Skeletal muscle cell (primary cell): ENCODE data around the gene A2M.
"Not testable (repeated sequence)": the region's sequence is repeated elsewhere in the genome, so short reads cannot be mapped to it uniquely, and the experiment has no call there.

ENCODE experiments used
- DNase-seq: peaks from one replicate; pipeline ENCODE4 v3.0.0-alpha.2; 2010; ENCODE audit warnings: low read depth
- H3K4me3 ChIP-seq: 2 replicates; pipeline ENCODE4 v1.5.1; 2011; ENCODE audit warnings: low read depth, mild to moderate bottlenecking, control low read depth, low read length, moderate library complexity

A2M gene

GRCh38 chr12:9115731-9116559 is at the start of gene A2M:
Gene A2M (minus strand): TSS chr12:9115919. CDS start chr12:9115849, 70 bp downstream.
- no peak within 1 kb of the TSS for H3K4me3 ChIP-seq
- DNase-seq, result peak; percentile 41

GRCh38 chr12:9163392-9163791 is 47.7 kb upstream of the A2M start:
- H3K4me3 ChIP-seq, result no peak overlapping the region
- no peak for DNase-seq

GRCh38 chr12:9156119-9156518 is 40.4 kb upstream of the A2M start:
- no peak overlapping the region for H3K4me3 ChIP-seq
- DNase-seq, result no peak

DNA sequence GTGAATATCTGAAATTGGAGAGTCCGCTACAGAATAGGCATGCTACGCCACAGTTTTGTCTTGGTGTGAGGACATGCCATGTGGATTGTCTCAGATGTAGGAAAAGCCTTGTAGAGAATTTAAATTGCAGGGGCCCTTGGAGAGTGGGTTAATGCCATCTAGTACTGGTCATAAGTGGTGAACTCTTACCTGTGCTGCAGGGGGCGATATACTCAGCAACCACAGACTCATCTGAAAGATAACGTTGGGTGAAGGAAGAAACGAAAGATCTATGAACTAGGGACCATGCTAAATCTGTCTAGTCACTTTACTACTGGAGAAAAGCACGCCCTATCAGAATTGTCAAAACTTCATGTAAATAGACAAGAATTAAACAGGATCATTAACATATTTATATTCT is 33.7 kb upstream of the A2M start:
- DNase-seq, result no peak
- H3K4me3 ChIP-seq, result no peak overlapping the region

DNA sequence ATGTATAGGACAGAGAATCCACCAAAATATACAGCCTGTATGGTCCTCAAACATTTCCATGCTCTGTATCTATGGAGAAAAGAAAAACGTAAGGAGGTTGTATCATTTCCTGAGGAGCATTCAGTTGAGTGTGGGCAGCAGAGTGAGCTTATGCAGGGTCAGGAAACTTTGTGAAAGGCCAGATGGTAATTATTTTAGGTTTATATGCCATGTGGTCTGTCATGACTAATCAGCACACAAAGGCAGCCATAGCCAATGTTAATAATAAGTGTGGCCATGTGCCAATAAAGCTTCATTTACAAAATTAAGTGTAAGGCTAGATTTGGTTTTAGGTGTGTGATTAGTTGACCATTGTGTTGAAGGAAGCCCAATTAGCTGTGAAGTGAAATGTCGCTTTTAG is 33.2 kb upstream of the A2M start:
- no peak for DNase-seq
- H3K4me3 ChIP-seq, result no peak overlapping the region

DNA sequence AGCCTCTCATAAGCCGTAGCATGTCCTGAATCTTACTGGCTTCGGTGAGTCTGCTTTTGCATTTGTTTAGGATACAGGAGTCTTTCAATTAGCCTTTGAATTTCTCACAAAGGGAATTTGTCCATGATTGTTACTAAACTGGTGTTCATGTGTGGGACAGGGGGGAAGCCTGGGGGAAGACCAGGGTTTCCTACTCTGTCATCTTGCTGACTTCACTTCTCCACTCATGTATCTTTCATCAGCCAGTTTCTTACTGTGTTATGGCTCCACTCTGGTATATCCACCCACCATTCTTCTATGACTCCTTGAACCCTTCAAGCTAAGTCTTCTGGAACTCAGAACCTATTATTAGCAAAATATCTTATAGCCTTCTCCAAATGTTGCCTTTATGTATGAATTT is 31.7 kb upstream of the A2M start:
- DNase-seq, result no peak
- H3K4me3 ChIP-seq, result no peak overlapping the region

DNA sequence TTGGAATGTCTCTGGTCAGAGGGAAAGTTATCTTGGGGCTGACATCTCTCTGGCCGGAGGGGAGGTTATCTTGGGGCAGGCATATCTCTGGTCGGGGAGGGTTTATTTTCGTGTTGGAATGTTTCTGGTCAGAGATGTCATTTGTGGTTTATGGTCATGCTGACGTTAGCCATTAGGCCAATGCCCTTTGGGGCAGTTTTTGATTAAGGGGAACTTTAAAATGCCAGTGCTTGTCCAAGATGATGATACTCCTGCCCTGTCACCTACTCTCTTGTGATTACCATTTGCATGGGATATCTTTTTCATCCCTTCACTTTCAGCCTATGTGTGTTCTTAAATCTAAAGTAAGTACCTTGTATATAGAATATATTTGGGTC is 29.0 kb upstream of the A2M start:
- DNase-seq, result no peak
- no peak overlapping the region for H3K4me3 ChIP-seq

- DNase-seq, result no peak
- no peak overlapping the region for H3K4me3 ChIP-seq
Measured at GRCh38 chr12:9143929-9144729, 28.4 kb upstream of the A2M start.

DNA sequence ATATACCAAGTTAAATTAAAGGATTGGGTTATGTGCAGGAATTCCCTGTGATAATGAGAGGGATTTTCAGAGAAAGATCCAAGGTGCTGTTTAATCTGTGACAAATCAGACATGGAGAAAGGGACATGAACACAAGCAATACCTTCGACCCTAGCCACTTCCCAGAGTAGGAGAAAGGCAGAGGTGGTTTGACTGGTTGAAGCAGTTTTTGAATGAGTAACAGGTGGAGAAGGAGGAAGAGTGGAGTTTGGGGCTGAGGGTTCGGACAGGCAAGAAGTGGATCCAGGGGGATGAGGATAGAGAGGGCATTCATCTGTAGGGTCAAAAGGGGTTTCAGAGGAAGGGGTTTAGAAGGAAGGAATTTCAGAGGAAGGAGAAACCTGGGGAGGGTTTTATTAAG is 27.4 kb upstream of the A2M start:
- no peak for DNase-seq

DNA sequence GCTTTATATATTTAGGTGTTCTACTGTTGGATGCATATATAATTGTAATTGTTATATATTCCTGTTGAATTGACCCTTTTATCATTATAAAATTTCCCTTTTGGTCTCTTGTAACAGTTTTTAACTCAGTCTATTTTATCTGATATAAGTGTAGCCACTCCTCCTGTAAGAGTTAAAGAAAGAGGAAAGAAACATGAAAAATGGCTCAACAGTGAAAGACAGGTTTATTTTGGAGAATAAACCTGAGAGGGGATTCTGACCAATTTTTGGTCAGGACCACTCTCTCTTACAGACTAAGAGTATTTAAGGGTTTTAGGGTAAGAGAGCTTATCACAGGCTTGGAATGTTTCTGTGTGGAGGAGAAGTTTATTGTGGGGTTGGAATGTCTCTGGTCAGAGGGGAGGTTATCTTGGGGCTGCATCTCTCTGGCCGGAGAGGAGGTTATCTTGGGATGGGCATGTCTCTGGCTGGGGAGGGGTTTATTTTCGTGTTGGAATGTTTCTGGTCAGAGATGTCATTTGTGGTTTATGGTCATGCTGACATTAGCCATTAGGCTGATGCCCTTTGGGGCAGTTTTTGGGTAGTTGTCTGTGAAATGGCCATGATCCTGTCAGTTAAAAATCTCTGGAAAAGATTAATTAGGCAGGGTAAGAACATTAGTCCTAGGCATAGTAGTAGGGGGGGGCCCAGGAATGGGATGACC is 24.0 kb upstream of the A2M start:
- DNase-seq, H3K4me3 ChIP-seq: not testable (repeated sequence)

More for the DNA sequence above, 27.4 kb upstream of the A2M start:
- H3K4me3 ChIP-seq, result no peak overlapping the region

DNA sequence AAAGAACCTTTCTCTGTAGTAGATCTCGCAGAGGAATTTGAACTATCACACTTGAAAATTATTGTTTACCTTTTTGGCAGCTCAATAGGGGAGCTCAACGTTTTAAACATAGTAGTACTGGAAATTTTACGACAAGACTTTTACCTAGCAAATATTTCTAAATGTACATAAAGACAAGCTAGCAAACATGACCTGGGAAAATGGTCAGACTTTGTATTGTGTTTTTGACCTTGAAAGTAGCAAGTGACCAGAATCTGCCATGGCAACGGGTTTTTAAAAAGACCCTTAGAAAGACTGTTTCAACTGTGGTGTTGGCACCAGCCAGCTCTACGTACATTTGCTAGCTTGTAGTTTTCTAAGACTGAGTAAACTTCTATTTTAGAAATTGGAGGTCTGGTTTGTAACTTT is 20.2 kb upstream of the A2M start:
- no peak overlapping the region for H3K4me3 ChIP-seq
- no peak for DNase-seq

GRCh38 chr12:9134981-9135628 is 19.4 kb upstream of the A2M start:
- no peak for DNase-seq
- no peak overlapping the region for H3K4me3 ChIP-seq

GRCh38 chr12:9133216-9133916 is 17.6 kb upstream of the A2M start:
- DNase-seq, result no peak
- H3K4me3 ChIP-seq, result no peak overlapping the region

DNA sequence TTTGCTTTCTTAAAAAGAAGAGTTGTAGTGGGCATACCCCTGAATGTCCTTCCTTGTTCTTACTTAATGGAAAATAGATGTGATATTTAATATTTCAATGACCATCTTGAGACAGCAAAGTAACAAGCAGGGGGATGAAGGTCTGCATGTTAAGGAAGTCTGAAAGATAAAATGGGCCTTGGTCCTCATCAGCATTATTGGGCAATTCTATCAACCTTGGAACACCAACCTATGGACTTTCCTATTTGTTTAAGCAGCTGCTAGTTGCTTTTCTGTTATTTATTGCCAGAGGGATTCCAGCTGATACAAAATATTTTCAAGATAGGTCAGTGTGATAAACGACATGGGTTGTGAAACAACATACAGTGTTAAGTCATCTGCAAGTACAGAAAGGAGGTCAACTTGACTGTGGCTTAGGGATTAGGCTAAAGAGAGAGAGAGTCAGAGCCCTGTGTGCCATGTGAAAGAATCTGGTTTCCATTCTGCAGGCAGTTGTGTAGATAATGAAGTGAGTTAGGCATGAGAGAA is 16.4 kb upstream of the A2M start:
- no peak for DNase-seq
- H3K4me3 ChIP-seq, result no peak overlapping the region

DNA sequence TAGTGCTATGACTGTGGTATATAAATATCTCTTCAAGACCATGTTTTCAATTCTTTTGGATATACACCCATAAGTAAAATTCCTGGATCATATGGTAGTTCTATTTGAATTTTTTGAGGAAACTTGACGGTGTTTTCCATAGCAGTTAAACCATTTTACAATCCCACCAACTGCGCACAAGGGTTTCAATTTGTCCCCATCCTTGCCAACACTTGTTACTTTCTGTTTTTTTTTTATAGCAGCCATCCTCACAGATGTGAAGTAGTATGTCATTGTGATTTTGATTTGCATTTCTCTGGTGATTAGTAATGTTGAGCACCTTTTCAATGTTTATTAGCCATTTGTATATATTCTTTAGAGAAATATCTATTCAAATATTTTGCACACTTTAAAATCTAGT is 14.5 kb upstream of the A2M start:
- no peak overlapping the region for H3K4me3 ChIP-seq
- no peak for DNase-seq

GRCh38 chr12:9127936-9128663 is 12.4 kb upstream of the A2M start:
- no peak for DNase-seq
- H3K4me3 ChIP-seq, result no peak overlapping the region

- no peak overlapping the region for H3K4me3 ChIP-seq
- no peak for DNase-seq
Measured at GRCh38 chr12:9127484-9127883, 11.8 kb upstream of the A2M start.

GRCh38 chr12:9124383-9125031 is 8.8 kb upstream of the A2M start:
- DNase-seq, result no peak

More at GRCh38 chr12:9124383-9125031, 8.8 kb upstream of the A2M start:
- H3K4me3 ChIP-seq, result no peak overlapping the region
